RWPE2 (cell line): ENCODE data around the gene KLHL15.

Source experiments
- ATAC-seq: fragments of 200-7000 bp; cut with Tn5 transposase; 3 replicates; pipeline ENCODE4 v1.9.1; 2021; ENCODE audit warnings: low read depth
- DNase-seq: peaks from one replicate; pipeline ENCODE4 v3.0.0-alpha.2; 2020; ENCODE audit warnings: low spot score
- H3K27ac ChIP-seq: fragments of 450-650 bp; 2 replicates; pipeline ENCODE4 v1.5.1; 2017; ENCODE audit warnings: mild to moderate bottlenecking; ENCODE audit not compliant: poor library complexity, severe bottlenecking
- H3K27me3 ChIP-seq: fragments of 250-450 bp; sonication (Bioruptor Pico); 2 replicates; pipeline ENCODE4 v1.5.1; 2021; ENCODE audit warnings: mild to moderate bottlenecking, moderate library complexity; ENCODE audit not compliant: insufficient read depth, poor library complexity, severe bottlenecking
- H3K36me3 ChIP-seq: fragments of 250-450 bp; sonication (Bioruptor Pico); 2 replicates; pipeline ENCODE4 v1.5.1; 2020; ENCODE audit warnings: low read depth, mild to moderate bottlenecking, moderate library complexity
- H3K4me1 ChIP-seq: fragments of 250-450 bp; sonication (Bioruptor Pico); 2 replicates; pipeline ENCODE4 v1.5.1; 2021; ENCODE audit warnings: mild to moderate bottlenecking, moderate library complexity; ENCODE audit not compliant: insufficient read depth, poor library complexity, severe bottlenecking
- H3K4me3 ChIP-seq: fragments of 250-450 bp; sonication (Bioruptor Pico); 2 replicates; pipeline ENCODE4 v1.5.1; 2021; ENCODE audit warnings: mild to moderate bottlenecking, moderate library complexity; ENCODE audit not compliant: severe bottlenecking
- H3K9me3 ChIP-seq: fragments of 250-450 bp; sonication (Bioruptor Pico); 2 replicates; pipeline ENCODE4 v1.5.1; 2021; ENCODE audit warnings: mild to moderate bottlenecking, moderate library complexity; ENCODE audit not compliant: severe bottlenecking
- TF ChIP-seq, protein P1 (sequence below): fragments of 450-650 bp; IDR thresholded peaks from one replicate; pipeline ENCODE4 v1.5.1; 2017; ENCODE audit warnings: mild to moderate bottlenecking, moderate library complexity; ENCODE audit not compliant: poor library complexity, severe bottlenecking

KLHL15 gene

DNA sequence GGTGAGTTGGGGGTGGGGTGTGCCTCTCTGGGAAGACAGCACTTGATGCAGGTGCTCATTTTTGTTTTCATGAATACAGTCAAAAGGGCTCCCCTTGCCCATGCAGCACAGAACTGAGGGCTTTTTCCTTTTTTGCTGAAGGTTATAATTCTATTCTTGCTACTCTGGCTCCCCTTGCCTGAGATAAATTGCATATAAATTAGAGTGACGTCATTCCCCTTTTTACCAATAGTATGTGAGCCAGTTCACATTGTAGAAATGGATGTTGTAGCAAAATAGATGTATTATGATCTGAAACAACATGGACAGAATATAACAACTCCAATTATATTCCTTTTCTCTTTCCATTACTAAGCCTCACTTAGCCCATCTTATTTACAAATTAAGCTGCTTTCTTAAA lies 90.8 kb downstream of the KLHL15 start:
- TF ChIP-seq, protein P1, sequence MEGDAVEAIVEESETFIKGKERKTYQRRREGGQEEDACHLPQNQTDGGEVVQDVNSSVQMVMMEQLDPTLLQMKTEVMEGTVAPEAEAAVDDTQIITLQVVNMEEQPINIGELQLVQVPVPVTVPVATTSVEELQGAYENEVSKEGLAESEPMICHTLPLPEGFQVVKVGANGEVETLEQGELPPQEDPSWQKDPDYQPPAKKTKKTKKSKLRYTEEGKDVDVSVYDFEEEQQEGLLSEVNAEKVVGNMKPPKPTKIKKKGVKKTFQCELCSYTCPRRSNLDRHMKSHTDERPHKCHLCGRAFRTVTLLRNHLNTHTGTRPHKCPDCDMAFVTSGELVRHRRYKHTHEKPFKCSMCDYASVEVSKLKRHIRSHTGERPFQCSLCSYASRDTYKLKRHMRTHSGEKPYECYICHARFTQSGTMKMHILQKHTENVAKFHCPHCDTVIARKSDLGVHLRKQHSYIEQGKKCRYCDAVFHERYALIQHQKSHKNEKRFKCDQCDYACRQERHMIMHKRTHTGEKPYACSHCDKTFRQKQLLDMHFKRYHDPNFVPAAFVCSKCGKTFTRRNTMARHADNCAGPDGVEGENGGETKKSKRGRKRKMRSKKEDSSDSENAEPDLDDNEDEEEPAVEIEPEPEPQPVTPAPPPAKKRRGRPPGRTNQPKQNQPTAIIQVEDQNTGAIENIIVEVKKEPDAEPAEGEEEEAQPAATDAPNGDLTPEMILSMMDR: no peak
- ATAC-seq (no peak), DNase-seq (no peak)
- Histone ChIP-seq H3K9me3 (no peaks in the 10 kb centered on the region), H3K4me1 (no peaks in the 10 kb centered on the region), H3K4me3 (no peak overlapping the region), H3K27ac (no peak overlapping the region), H3K27me3 (no peaks in the 10 kb centered on the region), H3K36me3 (no peaks in the 10 kb centered on the region)

DNA sequence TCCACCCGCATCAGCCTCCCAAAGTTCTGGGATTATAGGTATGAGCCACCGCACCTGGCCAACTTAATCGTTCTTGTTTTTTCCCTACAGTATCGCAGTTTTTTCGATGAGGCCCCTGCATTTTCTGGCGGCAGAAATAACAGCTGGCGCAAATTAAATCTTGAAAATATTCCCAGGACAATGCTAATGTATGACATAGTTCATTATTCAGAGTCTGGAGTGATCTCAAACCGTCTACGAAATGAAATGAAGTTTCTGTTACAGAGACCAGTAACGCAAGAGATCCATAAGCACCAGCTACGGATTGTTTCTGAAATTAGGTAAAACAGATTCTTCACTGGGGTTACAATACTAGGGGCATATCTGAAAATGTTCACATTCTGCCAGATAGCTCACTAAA lies 91.9 kb downstream of the KLHL15 start:
- TF ChIP-seq, protein P1: no peak
- no peaks in the 10 kb centered on the region for H3K27me3 ChIP-seq
- H3K36me3 ChIP-seq: no peaks in the 10 kb centered on the region
- no peaks in the 10 kb centered on the region for H3K9me3 ChIP-seq
- ATAC-seq: no peak
- no peak overlapping the region for H3K27ac ChIP-seq
- H3K4me1 ChIP-seq: no peaks in the 10 kb centered on the region
- DNase-seq: no peak
- no peak overlapping the region for H3K4me3 ChIP-seq
